HG02798 (cell line): ENCODE measurements around the gene SAMD11.

Experiments
- ATAC-seq: cut with Tn5 transposase; IDR thresholded peaks from one replicate; pipeline ENCODE4 v1.9.1; 2021; ENCODE audit warnings: mild to moderate bottlenecking; ENCODE audit not compliant: unreplicated experiment, poor library complexity

SAMD11 gene

GRCh38 chr1:915295-916172 lies 8.2 kb upstream of the SAMD11 start:
- no peak for ATAC-seq

DNA sequence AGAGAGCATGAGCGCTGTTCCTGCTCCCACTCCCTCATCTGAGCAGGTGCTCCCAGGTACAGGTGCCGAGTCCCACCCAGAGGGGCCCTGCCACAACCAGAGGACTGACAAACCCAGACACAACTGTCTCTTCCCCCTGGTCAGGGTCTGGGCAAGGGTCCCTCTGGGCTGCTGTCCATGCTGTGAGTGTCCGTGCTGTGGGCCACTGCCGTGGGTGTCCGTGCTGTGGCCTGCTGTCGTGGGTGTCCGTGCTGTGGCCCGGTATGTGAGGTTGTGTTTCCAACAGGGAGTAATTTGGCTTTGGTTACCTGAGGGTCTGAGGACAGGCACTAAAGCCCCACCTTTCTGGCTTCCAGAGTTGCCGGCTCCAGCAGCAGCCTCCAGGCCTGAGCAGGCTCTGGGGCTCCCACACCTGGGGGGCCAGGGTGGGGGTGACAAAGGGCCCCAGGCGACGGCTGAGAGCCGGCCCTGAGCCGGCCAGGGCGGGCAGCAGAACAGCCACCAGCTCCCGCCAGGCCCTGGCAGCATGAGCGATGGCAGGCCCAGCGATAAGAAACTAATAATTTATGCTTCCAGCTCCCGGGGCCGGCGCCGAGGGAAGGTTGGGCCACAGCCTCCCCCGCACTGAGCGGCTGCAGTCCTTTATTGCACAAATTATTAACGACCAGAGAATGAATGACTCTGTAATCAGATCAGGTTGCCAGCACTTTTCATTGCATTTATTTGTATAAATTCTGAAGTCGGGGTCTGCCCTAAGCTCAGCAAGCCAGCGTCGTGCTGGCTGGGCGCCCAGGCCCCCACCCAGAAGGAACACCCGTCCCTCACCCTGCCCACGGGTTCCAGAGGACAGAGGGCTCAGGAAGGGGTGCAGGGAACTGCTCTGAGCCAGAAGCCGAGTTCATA lies 7.3 kb upstream of the SAMD11 start:
- no peak for ATAC-seq

DNA sequence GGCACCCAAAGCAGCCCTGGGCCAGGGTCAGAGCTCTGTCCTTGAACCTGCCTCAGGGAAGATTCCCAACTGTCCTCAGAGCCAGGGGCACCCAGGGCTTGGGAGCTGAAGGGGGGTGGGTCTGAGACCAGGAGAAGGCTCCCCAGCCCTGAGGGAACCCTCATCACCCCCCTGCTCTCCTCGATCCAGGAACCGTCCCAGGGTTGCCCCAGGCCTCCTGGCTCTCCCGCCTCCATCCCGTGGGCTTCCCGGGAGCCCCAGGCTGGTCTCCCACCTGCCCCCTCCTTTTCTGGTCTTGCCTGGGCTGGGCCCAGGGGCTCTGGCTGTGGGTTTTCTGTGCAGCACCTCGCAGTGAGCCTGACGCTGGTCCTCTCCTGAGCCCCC lies 6.7 kb upstream of the SAMD11 start:
- ATAC-seq: no peak

DNA sequence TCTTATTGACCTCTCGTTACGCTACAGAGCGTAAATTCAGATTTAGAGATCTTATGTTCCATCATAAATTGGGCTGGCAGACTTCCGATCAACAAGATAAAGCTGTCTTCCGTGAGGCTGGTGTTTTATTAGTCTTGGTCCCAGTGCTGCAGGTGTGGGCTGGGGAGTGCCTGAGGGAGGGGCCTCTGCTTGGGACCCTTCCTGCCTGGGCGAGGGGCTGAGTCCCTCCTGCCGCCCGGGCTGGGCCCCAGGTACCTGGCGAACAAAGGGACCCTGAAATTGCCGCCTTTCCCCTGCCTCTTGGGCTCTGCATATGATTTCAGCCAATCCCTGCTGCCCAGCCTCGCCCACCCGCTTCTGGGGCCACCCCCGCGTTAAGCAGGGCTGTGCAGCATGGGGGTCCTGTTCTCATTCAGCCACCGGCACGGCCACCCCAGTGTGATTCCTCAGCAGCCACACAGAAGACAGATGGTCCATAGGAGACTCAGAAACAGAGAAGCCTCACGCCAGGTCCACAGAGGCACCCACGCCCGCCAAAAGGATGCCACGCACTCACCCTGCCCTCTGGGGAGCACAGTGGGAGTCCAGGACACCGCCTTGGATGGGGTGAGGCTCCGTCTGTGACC lies 6.1 kb upstream of the SAMD11 start:
- no peak for ATAC-seq

DNA sequence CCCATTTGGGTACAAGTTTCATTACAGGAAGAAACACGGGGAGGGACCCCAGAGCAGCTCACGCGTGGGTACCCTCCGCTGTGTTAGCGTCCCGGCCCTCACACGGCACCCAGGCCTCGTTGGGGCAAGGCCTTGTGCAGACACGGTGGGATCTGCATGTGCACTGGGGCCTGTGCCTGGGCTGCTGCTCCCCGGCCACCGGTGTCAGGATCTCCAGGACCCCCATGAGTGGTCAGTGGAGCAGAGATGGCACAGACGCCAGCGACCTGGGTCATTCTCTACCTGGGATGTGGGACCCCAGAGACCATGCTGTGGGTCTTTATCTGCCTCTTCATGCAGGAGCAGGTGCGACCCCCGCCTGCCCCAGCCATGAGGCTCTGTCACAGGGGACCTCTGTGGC lies 5.4 kb upstream of the SAMD11 start:
- no peak for ATAC-seq

DNA sequence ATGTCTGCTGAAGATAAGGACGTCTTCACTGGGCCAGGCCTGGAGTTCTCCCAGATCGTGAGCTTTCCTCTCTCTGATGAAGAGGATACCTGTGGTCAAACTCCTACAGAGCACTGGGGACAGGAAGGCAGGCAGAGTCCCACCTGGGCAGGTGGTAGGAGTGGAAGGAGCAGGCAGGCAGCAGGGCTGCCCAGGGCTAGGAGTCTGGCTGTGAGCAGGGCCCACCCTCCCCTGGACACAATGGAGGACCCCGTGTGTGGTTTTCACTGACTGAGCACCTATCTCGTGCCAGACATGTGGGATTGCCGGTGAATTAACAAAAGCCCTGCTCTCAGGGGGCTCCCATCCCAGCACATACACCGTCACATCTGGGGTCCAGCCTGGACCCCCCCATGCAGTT lies 4.9 kb upstream of the SAMD11 start:
- no peak for ATAC-seq

GRCh38 chr1:919271-919872 lies 4.4 kb upstream of the SAMD11 start:
- no peak for ATAC-seq

DNA sequence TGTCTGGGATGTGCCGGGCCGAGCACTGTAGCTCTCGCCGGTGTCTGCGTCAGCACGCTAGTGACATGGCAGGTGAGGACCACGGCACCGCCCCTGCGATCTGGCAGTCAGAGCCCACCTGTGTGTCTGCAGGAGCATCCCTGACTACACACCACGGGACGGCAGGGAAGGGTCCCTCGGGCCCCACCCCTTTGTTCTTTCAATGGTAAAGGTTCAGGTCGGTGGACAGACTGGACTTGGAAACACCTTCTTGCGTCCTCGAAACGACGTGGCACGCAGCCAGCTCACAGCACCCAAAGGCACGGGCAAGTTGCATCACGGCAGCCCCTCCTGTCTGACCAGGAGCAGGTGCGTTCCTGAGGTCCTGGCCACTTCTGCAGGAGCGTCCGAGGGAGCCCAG lies 3.7 kb upstream of the SAMD11 start:
- ATAC-seq: no peak

DNA sequence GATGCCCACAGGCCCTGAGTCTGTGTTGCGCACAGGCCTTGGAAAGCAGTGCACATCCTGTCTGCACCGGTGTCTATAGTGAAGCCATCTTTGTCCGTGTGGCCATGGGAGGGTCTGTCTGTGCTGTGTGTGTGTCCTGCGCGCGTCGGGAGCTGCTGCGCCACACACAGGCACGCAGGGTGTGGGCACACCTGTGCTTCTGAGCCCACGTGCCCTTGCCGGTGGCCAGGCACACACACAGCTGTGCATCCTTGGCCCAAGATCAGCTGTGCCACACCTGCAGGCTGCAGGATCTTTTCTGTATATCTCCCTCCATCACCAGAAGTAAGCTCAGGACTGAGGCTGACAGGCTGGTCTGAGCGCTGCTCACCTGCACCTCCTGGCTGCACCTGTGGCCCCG lies 3.2 kb upstream of the SAMD11 start:
- no peak for ATAC-seq

- ATAC-seq: no peak
Observed at GRCh38 chr1:921011-921837, 2.5 kb upstream of the SAMD11 start.

DNA sequence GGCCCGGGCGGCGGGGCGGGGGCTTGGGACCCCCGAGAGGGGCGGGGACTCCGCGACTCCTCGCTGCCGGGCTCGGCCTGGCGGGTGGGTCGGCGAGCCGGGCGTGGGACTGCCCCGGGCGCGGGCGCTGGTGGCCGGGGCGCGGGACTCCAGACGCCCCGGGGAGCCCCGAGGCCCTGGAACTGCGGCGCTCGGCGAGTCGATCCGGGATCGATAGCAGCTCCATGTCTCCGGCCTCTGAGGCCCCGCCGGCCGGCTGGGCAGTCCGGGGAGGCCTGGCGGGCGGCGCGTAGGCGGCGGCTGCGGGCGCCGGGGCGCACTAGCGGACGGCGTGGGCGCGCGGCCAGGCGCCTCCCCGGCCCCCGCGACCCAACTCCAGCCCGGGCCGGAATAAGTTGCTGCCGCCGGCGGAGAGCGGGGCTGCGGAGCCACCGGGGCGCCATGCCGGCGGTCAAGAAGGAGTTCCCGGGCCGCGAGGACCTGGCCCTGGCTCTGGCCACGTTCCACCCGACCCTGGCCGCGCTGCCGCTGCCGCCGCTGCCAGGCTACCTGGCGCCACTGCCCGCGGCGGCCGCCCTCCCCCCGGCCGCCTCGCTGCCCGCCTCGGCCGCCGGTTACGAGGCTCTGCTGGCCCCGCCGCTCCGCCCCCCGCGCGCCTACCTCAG lies 400 bp downstream of the SAMD11 start:
- ATAC-seq: no peak

- no peak for ATAC-seq
Observed at GRCh38 chr1:924656-925560, 1.2 kb downstream of the SAMD11 start.

GRCh38 chr1:925561-926421 lies 2.1 kb downstream of the SAMD11 start:
- no peak for ATAC-seq

GRCh38 chr1:927234-927633 lies 3.5 kb downstream of the SAMD11 start:
- no peak for ATAC-seq

DNA sequence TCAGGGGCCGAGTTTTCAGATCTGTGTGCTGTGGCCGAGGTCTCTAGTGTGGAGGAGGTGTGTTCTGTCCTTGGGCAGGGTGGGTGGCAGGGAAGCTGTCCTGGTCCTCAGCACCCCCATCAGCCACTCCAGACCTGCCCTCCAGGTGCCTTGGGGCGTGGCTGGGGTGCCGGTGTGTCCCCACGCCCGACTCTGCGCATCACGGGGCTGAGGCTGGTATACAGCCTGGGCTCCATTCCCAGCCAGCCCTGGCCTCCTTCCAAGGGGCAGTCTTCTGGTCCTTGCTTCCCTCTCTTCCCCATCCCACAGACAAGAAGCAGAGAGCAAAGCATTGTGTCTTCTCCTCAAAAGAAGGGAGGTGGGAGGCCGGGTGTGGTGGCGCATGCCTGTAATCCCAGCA lies 4.0 kb downstream of the SAMD11 start:
- ATAC-seq: no peak

GRCh38 chr1:928825-929661 lies 5.3 kb downstream of the SAMD11 start:
- ATAC-seq: no peak
